Measurements from ENCODE around the gene ANKHD1.
"Not testable (repeated sequence)": the region's sequence is repeated elsewhere in the genome, so short reads cannot be mapped to it uniquely, and the experiment has no call there.

The ANKHD1 gene

GRCh38 chr5:140381351-140381750, 20.3 kb upstream of the ANKHD1 start:
- no peak for DNase-seq (ENCODE audit: low read depth)

GRCh38 chr5:140381972-140382371, 19.7 kb upstream of the ANKHD1 start:
- no peak for DNase-seq (ENCODE audit: low read depth)

GRCh38 chr5:140382866-140383265, 18.8 kb upstream of the ANKHD1 start:
- no peak for DNase-seq (ENCODE audit: low read depth)

GRCh38 chr5:140383300-140383699, 18.3 kb upstream of the ANKHD1 start:
- DNase-seq (ENCODE audit: low read depth): no peak

- no peak for DNase-seq (ENCODE audit: low read depth)
These were observed 13.6 kb upstream of the ANKHD1 start for GRCh38 chr5:140388052-140388451.

GRCh38 chr5:140391312-140391711, 10.3 kb upstream of the ANKHD1 start:
- DNase-seq (ENCODE audit: low read depth): peak; percentile 50

GRCh38 chr5:140391732-140392131, 9.9 kb upstream of the ANKHD1 start:
- no peak for DNase-seq (ENCODE audit: low read depth)

GRCh38 chr5:140393738-140394137, 7.9 kb upstream of the ANKHD1 start:
- DNase-seq (ENCODE audit: low read depth): no peak

- DNase-seq (ENCODE audit: low read depth): no peak
These were observed 3.2 kb upstream of the ANKHD1 start for GRCh38 chr5:140398379-140398811.

GRCh38 chr5:140399979-140400729, 1.5 kb upstream of the ANKHD1 start:
- no peak for DNase-seq (ENCODE audit: low read depth)

GRCh38 chr5:140400730-140401361, 787 bp upstream of the ANKHD1 start:
- DNase-seq (ENCODE audit: low read depth): peak; percentile 93

- DNase-seq (ENCODE audit: low read depth): no peak
These were observed 833 bp downstream of the ANKHD1 start for GRCh38 chr5:140402258-140403074.

GRCh38 chr5:140403613-140404012, 2.0 kb downstream of the ANKHD1 start:
- DNase-seq (ENCODE audit: low read depth): no peak

GRCh38 chr5:140408750-140409241, 7.2 kb downstream of the ANKHD1 start:
- no peak for DNase-seq (ENCODE audit: low read depth)

GRCh38 chr5:140413230-140413629, 11.6 kb downstream of the ANKHD1 start:
- DNase-seq (ENCODE audit: low read depth): no peak

GRCh38 chr5:140417235-140417634, 15.6 kb downstream of the ANKHD1 start:
- no peak for DNase-seq (ENCODE audit: low read depth)

GRCh38 chr5:140418862-140419520, 17.4 kb downstream of the ANKHD1 start:
- no peak for DNase-seq (ENCODE audit: low read depth)

- no peak for DNase-seq (ENCODE audit: low read depth)
These were observed 18.6 kb downstream of the ANKHD1 start for GRCh38 chr5:140420226-140420570.

GRCh38 chr5:140420665-140421361, 19.2 kb downstream of the ANKHD1 start:
- DNase-seq (ENCODE audit: low read depth): no peak

GRCh38 chr5:140421375-140421774, 19.7 kb downstream of the ANKHD1 start:
- DNase-seq (ENCODE audit: low read depth): not testable (repeated sequence)

GRCh38 chr5:140423609-140424008, 22.0 kb downstream of the ANKHD1 start:
- DNase-seq (ENCODE audit: low read depth): no peak

- no peak for DNase-seq (ENCODE audit: low read depth)
These were observed 22.5 kb downstream of the ANKHD1 start for GRCh38 chr5:140424135-140424534.

Data from GM04503 (cell line).